Muscle layer of colon (tissue), 2 donors: ENCODE measurements around the gene IDS.

Experiments
- H3K27ac ChIP-seq: one replicate; pipeline ENCODE4 v1.7.0; 2013; ENCODE audit warnings: low read depth, mild to moderate bottlenecking, low read length, moderate library complexity
- H3K27me3 ChIP-seq, 2 donors: one replicate each; pipeline ENCODE4 v1.7.0; 2013; ENCODE audit warnings: low read length in 2 of 2, mild to moderate bottlenecking in 2 of 2; ENCODE audit not compliant: insufficient read depth in 2 of 2, control insufficient read depth in 1 of 2
- H3K36me3 ChIP-seq: one replicate; pipeline ENCODE4 v1.7.0; 2013; ENCODE audit warnings: mild to moderate bottlenecking, low read length; ENCODE audit not compliant: insufficient read depth
- H3K4me1 ChIP-seq: one replicate; pipeline ENCODE4 v1.7.0; 2013; ENCODE audit warnings: mild to moderate bottlenecking, low read length; ENCODE audit not compliant: insufficient read depth
- H3K4me3 ChIP-seq, 2 donors: one replicate each; pipeline ENCODE4 v1.7.0; 2013; ENCODE audit warnings: low read length in 2 of 2, low read depth in 1 of 2, mild to moderate bottlenecking in 1 of 2, moderate library complexity in 1 of 2
- H3K9ac ChIP-seq: one replicate; pipeline ENCODE4 v1.7.0; 2013; ENCODE audit warnings: low read length
- H3K9me3 ChIP-seq: one replicate; pipeline ENCODE4 v1.7.0; 2013; ENCODE audit warnings: mild to moderate bottlenecking, low read length
- donor health status: abdominal sarcoma.
- donor health status: Adenocarcinoma of cecum.

IDS gene

DNA sequence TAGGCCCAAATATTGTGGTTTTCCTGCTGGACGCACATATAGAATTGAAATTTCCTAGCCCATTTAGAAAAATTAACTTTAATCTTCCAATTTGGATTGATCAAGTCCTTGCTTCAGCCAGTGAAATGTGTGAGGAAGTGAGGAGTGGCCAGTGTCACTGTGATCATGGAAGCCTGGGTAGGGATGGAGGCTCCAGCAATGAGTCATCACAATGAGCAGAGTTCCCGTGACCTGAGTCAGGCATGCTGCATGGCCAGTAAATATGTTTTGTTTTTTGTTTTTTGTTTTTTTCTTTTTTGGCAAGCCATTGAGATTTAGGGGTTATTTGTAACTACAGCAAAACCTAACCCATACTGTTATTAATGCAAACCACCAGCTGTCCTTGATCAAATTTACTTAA, 52.1 kb downstream of the IDS start:
- no peak overlapping the region for H3K9ac ChIP-seq
- H3K27me3 ChIP-seq, result no peaks in the 10 kb centered on the region
- no peaks in the 10 kb centered on the region for H3K36me3 ChIP-seq
- H3K9me3 ChIP-seq, result no peaks in the 10 kb centered on the region
- H3K4me3 ChIP-seq, result no peak overlapping the region
- no peaks in the 10 kb centered on the region for H3K4me1 ChIP-seq
- no peak overlapping the region for H3K27ac ChIP-seq

- Histone ChIP-seq H3K27me3 (no peaks in the 10 kb centered on the region), H3K4me1 (no peaks in the 10 kb centered on the region), H3K36me3 (no peaks in the 10 kb centered on the region), H3K9ac (no peak overlapping the region), H3K9me3 (peaks cover 4% of the 10 kb centered on the region), H3K4me3 (no peak overlapping the region), H3K27ac (no peak overlapping the region)
Observed at GRCh38 chrX:149433451-149433850, 71.7 kb downstream of the IDS start.

GRCh38 chrX:149433051-149433450, 72.1 kb downstream of the IDS start:
- Histone ChIP-seq H3K9me3 (peaks cover 4% of the 10 kb centered on the region), H3K9ac (no peak overlapping the region), H3K27me3 (no peaks in the 10 kb centered on the region), H3K27ac (no peak overlapping the region), H3K4me3 (no peak overlapping the region), H3K36me3 (no peaks in the 10 kb centered on the region), H3K4me1 (no peaks in the 10 kb centered on the region)
